Measurements from ENCODE around the gene ARHGAP27.
"Not testable (repeated sequence)": the region's sequence is repeated elsewhere in the genome, so short reads cannot be mapped to it uniquely, and the experiment has no call there.

DNA sequence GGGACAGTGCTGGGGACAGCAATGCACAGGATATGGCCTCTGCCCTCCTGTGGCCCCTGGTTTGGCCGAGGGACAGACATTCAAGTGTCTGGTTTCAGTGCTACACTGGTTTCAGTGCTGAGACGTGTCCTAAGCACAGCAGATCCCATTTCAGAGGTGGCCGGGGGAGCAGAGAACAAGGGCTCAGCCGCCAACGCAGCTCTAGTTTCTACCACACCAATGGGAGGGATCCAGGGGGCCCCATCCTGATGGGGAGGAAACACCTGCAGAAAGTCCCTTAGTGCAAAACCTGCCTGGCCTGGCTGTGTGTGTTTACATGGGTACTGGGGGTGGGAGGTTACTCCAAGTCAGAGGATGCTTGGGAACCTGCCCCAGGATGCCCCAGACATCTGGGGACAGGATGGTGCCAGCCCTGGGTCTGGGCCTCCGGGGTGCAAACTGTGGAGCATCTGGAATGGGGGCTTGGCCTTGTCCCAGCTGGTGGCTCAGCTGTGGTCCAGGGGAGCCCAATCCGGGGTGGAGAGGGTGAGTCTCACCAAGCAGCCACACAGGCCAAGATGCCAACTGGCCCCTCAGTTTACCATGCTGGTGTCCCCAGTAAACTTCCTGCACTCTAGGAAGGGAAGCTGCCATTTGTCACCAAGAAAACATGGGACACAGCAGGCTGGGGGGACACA, 8.3 kb upstream of the ARHGAP27 start:
- TF ChIP-seq, protein P1, sequence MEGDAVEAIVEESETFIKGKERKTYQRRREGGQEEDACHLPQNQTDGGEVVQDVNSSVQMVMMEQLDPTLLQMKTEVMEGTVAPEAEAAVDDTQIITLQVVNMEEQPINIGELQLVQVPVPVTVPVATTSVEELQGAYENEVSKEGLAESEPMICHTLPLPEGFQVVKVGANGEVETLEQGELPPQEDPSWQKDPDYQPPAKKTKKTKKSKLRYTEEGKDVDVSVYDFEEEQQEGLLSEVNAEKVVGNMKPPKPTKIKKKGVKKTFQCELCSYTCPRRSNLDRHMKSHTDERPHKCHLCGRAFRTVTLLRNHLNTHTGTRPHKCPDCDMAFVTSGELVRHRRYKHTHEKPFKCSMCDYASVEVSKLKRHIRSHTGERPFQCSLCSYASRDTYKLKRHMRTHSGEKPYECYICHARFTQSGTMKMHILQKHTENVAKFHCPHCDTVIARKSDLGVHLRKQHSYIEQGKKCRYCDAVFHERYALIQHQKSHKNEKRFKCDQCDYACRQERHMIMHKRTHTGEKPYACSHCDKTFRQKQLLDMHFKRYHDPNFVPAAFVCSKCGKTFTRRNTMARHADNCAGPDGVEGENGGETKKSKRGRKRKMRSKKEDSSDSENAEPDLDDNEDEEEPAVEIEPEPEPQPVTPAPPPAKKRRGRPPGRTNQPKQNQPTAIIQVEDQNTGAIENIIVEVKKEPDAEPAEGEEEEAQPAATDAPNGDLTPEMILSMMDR (conservative IDR thresholded peaks at IDR 0.05 in 1 of 2, IDR thresholded peaks at IDR 0.05 in 1 of 2; ENCODE audit: low read depth in 1 of 2, low read length in 2 of 2) = not testable (repeated sequence)
- TF ChIP-seq EZH2 (IDR thresholded peaks at IDR 0.05; ENCODE audit: low read length, missing control alignments) = not testable (repeated sequence)
